GM23338 (cell line): ENCODE data around the gene KISS1. TPM values are rescaled to one million over a fixed set of nuclear protein-coding genes. Genes with fewer than 3 reads are reported as not detected.

Experiments
- ATAC-seq: fragments of 200-7000 bp; cut with Tn5 transposase; 3 replicates; pipeline ENCODE4 v1.9.1; 2020
- DNase-seq: peaks from one replicate; pipeline ENCODE4 v3.0.0-alpha.2; 2015; ENCODE audit warnings: low spot score
- H2AFZ ChIP-seq: fragments of 200-600 bp; sonication (generic); 2 replicates; pipeline ENCODE4 v1.8.0; 2016; ENCODE audit warnings: antibody characterized with exemption, mild to moderate bottlenecking, moderate library complexity
- H3F3A ChIP-seq: fragments of 200-600 bp; sonication (generic); replicated peaks from 2 replicates; pipeline ENCODE4 v1.8.0; 2017; ENCODE audit warnings: antibody characterized with exemption, mixed run types, low read depth
- H3K27ac ChIP-seq: fragments of 200-600 bp; sonication (generic); 2 replicates; pipeline ENCODE4 v1.6.1; 2016; ENCODE audit warnings: low read depth
- H3K27me3 ChIP-seq: fragments of 200-600 bp; sonication (generic); 2 replicates; pipeline ENCODE4 v1.8.0; 2016; ENCODE audit warnings: mild to moderate bottlenecking, mixed run types, moderate library complexity; ENCODE audit not compliant: insufficient read depth
- H3K36me3 ChIP-seq: fragments of 200-600 bp; sonication (generic); 2 replicates; pipeline ENCODE4 v1.8.0; 2016; ENCODE audit warnings: mild to moderate bottlenecking; ENCODE audit not compliant: insufficient read depth
- H3K4me1 ChIP-seq: fragments of 200-600 bp; sonication (generic); 2 replicates; pipeline ENCODE4 v1.8.0; 2016; ENCODE audit warnings: mild to moderate bottlenecking, moderate library complexity; ENCODE audit not compliant: insufficient read depth
- H3K4me2 ChIP-seq: fragments of 200-600 bp; sonication (generic); 2 replicates; pipeline ENCODE4 v1.7.1; 2017; ENCODE audit warnings: mixed run types
- H3K4me3 ChIP-seq: fragments of 200-600 bp; sonication (generic); 2 replicates; pipeline ENCODE4 v1.6.1; 2016; ENCODE audit warnings: mixed run types
- H3K79me2 ChIP-seq: fragments of 200-600 bp; sonication (generic); replicated peaks from 2 replicates; pipeline ENCODE4 v1.8.0; 2017; ENCODE audit warnings: mild to moderate bottlenecking; ENCODE audit not compliant: insufficient read depth
- H3K9me2 ChIP-seq: fragments of 200-600 bp; sonication (generic); 2 replicates; pipeline ENCODE4 v1.8.0; 2017; ENCODE audit not compliant: insufficient read depth
- H4K20me1 ChIP-seq: fragments of 200-600 bp; sonication (generic); replicated peaks from 2 replicates; pipeline ENCODE4 v1.8.0; 2017; ENCODE audit warnings: mild to moderate bottlenecking; ENCODE audit not compliant: insufficient read depth
- H3K27ac Mint-ChIP-seq: 2 replicates; pipeline ENCODE4 v1.8.0; 2020; ENCODE audit warnings: inconsistent platforms, mild to moderate bottlenecking, moderate library complexity, mixed read lengths
- H3K27me3 Mint-ChIP-seq: 3 replicates; pipeline ENCODE4 v1.8.0; 2022; ENCODE audit warnings: low read depth, mild to moderate bottlenecking, moderate library complexity, mixed read lengths, inconsistent platforms; ENCODE audit not compliant: insufficient read depth, poor library complexity
- H3K36me3 Mint-ChIP-seq: 3 replicates; pipeline ENCODE4 v1.8.0; 2021; ENCODE audit warnings: low read depth, mild to moderate bottlenecking, inconsistent platforms, moderate library complexity, mixed read lengths
- H3K4me1 Mint-ChIP-seq: 3 replicates; pipeline ENCODE4 v1.8.0; 2020; ENCODE audit warnings: mild to moderate bottlenecking, inconsistent platforms, mixed read lengths
- H3K4me3 Mint-ChIP-seq: 3 replicates; pipeline ENCODE4 v1.8.0; 2021; ENCODE audit warnings: moderate library complexity, mild to moderate bottlenecking, inconsistent platforms, mixed read lengths
- H3K9me3 Mint-ChIP-seq: 3 replicates; pipeline ENCODE4 v1.8.0; 2020; ENCODE audit warnings: moderate library complexity, mild to moderate bottlenecking, inconsistent platforms, mixed read lengths
- CREB1 ChIP-seq: fragments of 250-450 bp; sonication (Bioruptor Pico); IDR thresholded peaks from 2 replicates; pipeline ENCODE4 v1.5.0; 2020; ENCODE audit warnings: low read depth, mild to moderate bottlenecking, moderate library complexity
- EZH2phosphoT487 ChIP-seq: fragments of 200-600 bp; sonication (generic); IDR thresholded peaks from one replicate; pipeline ENCODE4 v1.8.1; 2018; ENCODE audit warnings: antibody characterized with exemption; ENCODE audit not compliant: unreplicated experiment
- JUNB ChIP-seq: IDR thresholded peaks from one replicate; pipeline ENCODE4 v1.6.1; 2016; ENCODE audit warnings: antibody characterized with exemption; ENCODE audit not compliant: unreplicated experiment
- NANOG ChIP-seq: IDR thresholded peaks from 2 replicates; pipeline ENCODE4 v1.6.1; 2016; ENCODE audit warnings: antibody characterized with exemption, borderline replicate concordance
- POLR2AphosphoS5 ChIP-seq: IDR thresholded peaks from 2 replicates; pipeline ENCODE4 v1.6.1; 2016; ENCODE audit warnings: antibody characterized with exemption, low read depth
- STAT1 ChIP-seq: IDR thresholded peaks from one replicate; pipeline ENCODE4 v1.6.1; 2016; ENCODE audit warnings: antibody characterized with exemption; ENCODE audit not compliant: unreplicated experiment
- ZNF114 ChIP-seq: fragments of 250-450 bp; sonication (Bioruptor Pico); IDR thresholded peaks from 2 replicates; pipeline ENCODE4 v1.5.0; 2020; ENCODE audit warnings: mild to moderate bottlenecking, moderate library complexity
- ZNF331 ChIP-seq: fragments of 250-450 bp; sonication (Bioruptor Pico); IDR thresholded peaks from 2 replicates; pipeline ENCODE4 v1.5.0; 2020; ENCODE audit warnings: low read depth, mild to moderate bottlenecking, moderate library complexity
- polyA plus RNA-seq: library from polyadenylated mRNA; unstranded; fragments of >200 nt; fragmentation: Nextera tagmentation; extraction: Ambion mirVana; gene quantifications from 2 replicates; pipeline ENCODE4 v1.2.1, GENCODE V29; 2016
- total RNA-seq: library from RNA; depleted of rRNA; stranded (reverse); fragments of >200 nt; shearing (Covaris generic); gene quantifications from 2 replicates; pipeline ENCODE4 v1.2.3, GENCODE V29; 2014
- TF ChIP-seq, protein P1 (sequence below), 2 experiments: fragments of 200-600 bp in 1 of 2; sonication (generic) in 1 of 2; conservative IDR thresholded peaks; 2 replicates each; pipeline versions ENCODE4 v1.5.1 to v1.6.1; 2016 to 2017; ENCODE audit warnings: antibody characterized with exemption in 2 of 2, low read depth in 2 of 2, mild to moderate bottlenecking in 2 of 2, moderate library complexity in 1 of 2
- TF ChIP-seq, protein P2 (sequence below): IDR thresholded peaks from one replicate; pipeline ENCODE4 v1.6.1; 2018; ENCODE audit warnings: antibody characterized with exemption; ENCODE audit not compliant: unreplicated experiment

Gene KISS1
- total and polyA plus RNA-seq, 2 experiments from 2014 or later, result not detected

GRCh38 chr1:204147406-204148383 is 48.6 kb downstream of the KISS1 start:
- Histone ChIP-seq H3K36me3 (no peaks in the 10 kb centered on the region), H3K4me3 (peak overlapping the region; percentile 30; the same call in 1 of the 2 replicates), H2AFZ (no peak overlapping the region), H3K79me2 (no peaks in the 10 kb centered on the region), H3K4me1 (peaks cover 32% of the 10 kb centered on the region), H3K9me2 (no peaks in the 10 kb centered on the region), H3K27ac (peak overlapping the region; percentile 86), H4K20me1 (no peaks in the 10 kb centered on the region), H3K27me3 (peaks cover 14% of the 10 kb centered on the region; the same call in 1 of the 2 replicates), H3F3A (no peaks in the 10 kb centered on the region; the same call in 1 of the 2 replicates), H3K4me2 (peak overlapping the region; percentile 70)
- TF ChIP-seq CREB1 (CRISPR knock-in tag), result no peak
- TF ChIP-seq ZNF331 (CRISPR knock-in tag), result no peak
- TF ChIP-seq STAT1, result no peak
- TF ChIP-seq EZH2phosphoT487, result no peak
- TF ChIP-seq NANOG, result no peak
- Mint-ChIP-seq H3K4me3 (peak overlapping the region; percentile 43; the same call in 2 of the 3 replicates), H3K36me3 (peaks cover 8% of the 10 kb centered on the region; the same call in 2 of the 3 replicates), H3K4me1 (peaks cover 50% of the 10 kb centered on the region), H3K27ac (peak overlapping the region; percentile 83), H3K9me3 (no peaks in the 10 kb centered on the region), H3K27me3 (peaks cover 20% of the 10 kb centered on the region)
- DNase-seq, result peak; percentile 80
- peak; percentile 56 for ATAC-seq

GRCh38 chr1:204146965-204147364 is 49.3 kb downstream of the KISS1 start:
- Histone ChIP-seq H2AFZ (no peak overlapping the region), H3K79me2 (no peaks in the 10 kb centered on the region), H3K4me3 (peak overlapping the region; percentile 30; the same call in 1 of the 2 replicates), H3K36me3 (no peaks in the 10 kb centered on the region), H3K4me1 (peaks cover 28% of the 10 kb centered on the region), H3K4me2 (peak overlapping the region; percentile 70), H3F3A (no peaks in the 10 kb centered on the region; the same call in 1 of the 2 replicates), H3K27me3 (peaks cover 8% of the 10 kb centered on the region; the same call in 1 of the 2 replicates), H3K27ac (no peak overlapping the region), H3K9me2 (no peaks in the 10 kb centered on the region), H4K20me1 (no peaks in the 10 kb centered on the region)
- Mint-ChIP-seq H3K4me1 (peaks cover 51% of the 10 kb centered on the region), H3K27me3 (peaks cover 21% of the 10 kb centered on the region), H3K4me3 (peak overlapping the region; percentile 38; the same call in 1 of the 3 replicates), H3K27ac (peak overlapping the region; percentile 83), H3K36me3 (peaks cover 8% of the 10 kb centered on the region; the same call in 2 of the 3 replicates), H3K9me3 (no peaks in the 10 kb centered on the region)
- no peak for DNase-seq
- no peak; the same call in 2 of the 3 replicates for ATAC-seq
- TF ChIP-seq, protein P1, sequence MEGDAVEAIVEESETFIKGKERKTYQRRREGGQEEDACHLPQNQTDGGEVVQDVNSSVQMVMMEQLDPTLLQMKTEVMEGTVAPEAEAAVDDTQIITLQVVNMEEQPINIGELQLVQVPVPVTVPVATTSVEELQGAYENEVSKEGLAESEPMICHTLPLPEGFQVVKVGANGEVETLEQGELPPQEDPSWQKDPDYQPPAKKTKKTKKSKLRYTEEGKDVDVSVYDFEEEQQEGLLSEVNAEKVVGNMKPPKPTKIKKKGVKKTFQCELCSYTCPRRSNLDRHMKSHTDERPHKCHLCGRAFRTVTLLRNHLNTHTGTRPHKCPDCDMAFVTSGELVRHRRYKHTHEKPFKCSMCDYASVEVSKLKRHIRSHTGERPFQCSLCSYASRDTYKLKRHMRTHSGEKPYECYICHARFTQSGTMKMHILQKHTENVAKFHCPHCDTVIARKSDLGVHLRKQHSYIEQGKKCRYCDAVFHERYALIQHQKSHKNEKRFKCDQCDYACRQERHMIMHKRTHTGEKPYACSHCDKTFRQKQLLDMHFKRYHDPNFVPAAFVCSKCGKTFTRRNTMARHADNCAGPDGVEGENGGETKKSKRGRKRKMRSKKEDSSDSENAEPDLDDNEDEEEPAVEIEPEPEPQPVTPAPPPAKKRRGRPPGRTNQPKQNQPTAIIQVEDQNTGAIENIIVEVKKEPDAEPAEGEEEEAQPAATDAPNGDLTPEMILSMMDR (conservative IDR thresholded peaks at IDR 0.05; ENCODE audit: low read depth in 2 of 2), result no peak
- TF ChIP-seq POLR2AphosphoS5, result no peak
- TF ChIP-seq, protein P2, sequence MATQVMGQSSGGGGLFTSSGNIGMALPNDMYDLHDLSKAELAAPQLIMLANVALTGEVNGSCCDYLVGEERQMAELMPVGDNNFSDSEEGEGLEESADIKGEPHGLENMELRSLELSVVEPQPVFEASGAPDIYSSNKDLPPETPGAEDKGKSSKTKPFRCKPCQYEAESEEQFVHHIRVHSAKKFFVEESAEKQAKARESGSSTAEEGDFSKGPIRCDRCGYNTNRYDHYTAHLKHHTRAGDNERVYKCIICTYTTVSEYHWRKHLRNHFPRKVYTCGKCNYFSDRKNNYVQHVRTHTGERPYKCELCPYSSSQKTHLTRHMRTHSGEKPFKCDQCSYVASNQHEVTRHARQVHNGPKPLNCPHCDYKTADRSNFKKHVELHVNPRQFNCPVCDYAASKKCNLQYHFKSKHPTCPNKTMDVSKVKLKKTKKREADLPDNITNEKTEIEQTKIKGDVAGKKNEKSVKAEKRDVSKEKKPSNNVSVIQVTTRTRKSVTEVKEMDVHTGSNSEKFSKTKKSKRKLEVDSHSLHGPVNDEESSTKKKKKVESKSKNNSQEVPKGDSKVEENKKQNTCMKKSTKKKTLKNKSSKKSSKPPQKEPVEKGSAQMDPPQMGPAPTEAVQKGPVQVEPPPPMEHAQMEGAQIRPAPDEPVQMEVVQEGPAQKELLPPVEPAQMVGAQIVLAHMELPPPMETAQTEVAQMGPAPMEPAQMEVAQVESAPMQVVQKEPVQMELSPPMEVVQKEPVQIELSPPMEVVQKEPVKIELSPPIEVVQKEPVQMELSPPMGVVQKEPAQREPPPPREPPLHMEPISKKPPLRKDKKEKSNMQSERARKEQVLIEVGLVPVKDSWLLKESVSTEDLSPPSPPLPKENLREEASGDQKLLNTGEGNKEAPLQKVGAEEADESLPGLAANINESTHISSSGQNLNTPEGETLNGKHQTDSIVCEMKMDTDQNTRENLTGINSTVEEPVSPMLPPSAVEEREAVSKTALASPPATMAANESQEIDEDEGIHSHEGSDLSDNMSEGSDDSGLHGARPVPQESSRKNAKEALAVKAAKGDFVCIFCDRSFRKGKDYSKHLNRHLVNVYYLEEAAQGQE, result no peak
- no peak for TF ChIP-seq STAT1
- TF ChIP-seq ZNF114 (CRISPR knock-in tag), result no peak
- TF ChIP-seq EZH2phosphoT487, result no peak
- no peak for TF ChIP-seq JUNB
